HL-60 (cell line): ENCODE data around the gene UBE2V1.

Source experiments
- CTCF ChIP-seq: IDR thresholded peaks from one replicate; pipeline ENCODE4 v1.5.1; 2011; ENCODE audit warnings: low read length, control low read depth, inconsistent platforms; ENCODE audit not compliant: insufficient read depth
- POLR2AphosphoS5 ChIP-seq: IDR thresholded peaks from 2 replicates; pipeline ENCODE4 v1.6.1; 2012; ENCODE audit warnings: low read depth

DNA sequence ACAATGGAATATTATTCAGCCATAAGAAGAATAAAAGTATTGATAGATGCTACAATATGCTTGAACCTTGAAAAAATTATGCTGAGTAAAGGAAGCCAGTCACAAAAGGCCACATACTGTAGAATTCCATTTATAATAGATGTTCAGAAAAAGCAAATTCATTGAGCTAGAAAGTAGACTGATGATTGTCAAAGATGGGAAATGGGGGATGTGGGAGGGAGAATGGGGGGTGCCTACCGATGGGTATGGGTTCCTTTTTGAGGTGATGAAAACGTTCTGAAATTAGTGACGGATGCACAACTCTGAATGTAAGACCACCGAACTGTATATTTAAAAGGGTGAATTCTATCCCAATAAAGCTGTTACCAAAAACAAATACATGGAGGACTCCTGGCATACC, 18.4 kb downstream of the UBE2V1 start:
- TF ChIP-seq CTCF (no peak), POLR2AphosphoS5 (no peak)
